GM13977 (cell line): ENCODE measurements around the gene UBB.

Experiments used
- DNase-seq: peaks from one replicate; pipeline ENCODE4 v3.0.0; 2012; ENCODE audit warnings: low spot score
- in situ Hi-C: fragments of 300-500 bp; cut with MboI; formaldehyde crosslinking; loops from one replicate; pipeline ENCODE4 v1.12.0; 2022; ENCODE audit warnings: low sequenced_read_pairs, low pct_unique_long_range_greater_than_20kb, mixed read lengths, inconsistent platforms; ENCODE audit not compliant: unreplicated experiment
- TF ChIP-seq, protein P1 (sequence below): IDR thresholded peaks from 2 replicates; pipeline ENCODE4 v1.5.1; 2012; ENCODE audit warnings: mild to moderate bottlenecking, control low read depth; ENCODE audit not compliant: insufficient read depth; ENCODE audit errors: extremely low read depth, missing control alignments

The UBB gene

GRCh38 chr17:16345565-16345964 is 35.3 kb upstream of the UBB start:
- TF ChIP-seq, protein P1, sequence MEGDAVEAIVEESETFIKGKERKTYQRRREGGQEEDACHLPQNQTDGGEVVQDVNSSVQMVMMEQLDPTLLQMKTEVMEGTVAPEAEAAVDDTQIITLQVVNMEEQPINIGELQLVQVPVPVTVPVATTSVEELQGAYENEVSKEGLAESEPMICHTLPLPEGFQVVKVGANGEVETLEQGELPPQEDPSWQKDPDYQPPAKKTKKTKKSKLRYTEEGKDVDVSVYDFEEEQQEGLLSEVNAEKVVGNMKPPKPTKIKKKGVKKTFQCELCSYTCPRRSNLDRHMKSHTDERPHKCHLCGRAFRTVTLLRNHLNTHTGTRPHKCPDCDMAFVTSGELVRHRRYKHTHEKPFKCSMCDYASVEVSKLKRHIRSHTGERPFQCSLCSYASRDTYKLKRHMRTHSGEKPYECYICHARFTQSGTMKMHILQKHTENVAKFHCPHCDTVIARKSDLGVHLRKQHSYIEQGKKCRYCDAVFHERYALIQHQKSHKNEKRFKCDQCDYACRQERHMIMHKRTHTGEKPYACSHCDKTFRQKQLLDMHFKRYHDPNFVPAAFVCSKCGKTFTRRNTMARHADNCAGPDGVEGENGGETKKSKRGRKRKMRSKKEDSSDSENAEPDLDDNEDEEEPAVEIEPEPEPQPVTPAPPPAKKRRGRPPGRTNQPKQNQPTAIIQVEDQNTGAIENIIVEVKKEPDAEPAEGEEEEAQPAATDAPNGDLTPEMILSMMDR, result no peak
- no peak for DNase-seq
- in situ Hi-C loops, result no loop called here

- in situ Hi-C loops, result no loop called here
- DNase-seq, result no peak
- TF ChIP-seq, protein P1, result no peak
Measured at GRCh38 chr17:16346721-16347271, 34.1 kb upstream of the UBB start.

DNA sequence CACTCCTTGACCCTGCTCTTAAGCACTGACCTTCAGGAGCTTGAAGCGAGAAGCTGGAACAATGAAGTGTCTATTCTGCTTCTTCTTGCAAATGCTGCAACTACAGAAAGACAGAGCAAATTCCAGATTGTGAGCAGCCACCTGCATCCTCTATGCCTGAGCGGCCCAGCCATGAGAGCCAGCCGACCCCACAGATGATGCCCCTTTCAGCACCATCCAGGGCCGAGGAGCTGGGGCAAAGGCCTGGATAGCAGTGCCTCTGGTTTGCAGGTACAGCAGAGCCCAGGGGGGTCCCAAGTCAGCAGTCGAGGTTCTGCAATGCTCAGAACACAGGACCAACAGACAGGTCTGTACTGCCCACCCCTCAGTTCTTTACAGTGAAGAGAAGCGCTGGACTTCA is 32.3 kb upstream of the UBB start:
- in situ Hi-C loops, result no loop called here
- DNase-seq, result no peak
- TF ChIP-seq, protein P1, result no peak

- TF ChIP-seq, protein P1, result no peak
- DNase-seq, result no peak
- in situ Hi-C loops, result no loop called here
Measured at GRCh38 chr17:16349431-16349830, 31.5 kb upstream of the UBB start.

DNA sequence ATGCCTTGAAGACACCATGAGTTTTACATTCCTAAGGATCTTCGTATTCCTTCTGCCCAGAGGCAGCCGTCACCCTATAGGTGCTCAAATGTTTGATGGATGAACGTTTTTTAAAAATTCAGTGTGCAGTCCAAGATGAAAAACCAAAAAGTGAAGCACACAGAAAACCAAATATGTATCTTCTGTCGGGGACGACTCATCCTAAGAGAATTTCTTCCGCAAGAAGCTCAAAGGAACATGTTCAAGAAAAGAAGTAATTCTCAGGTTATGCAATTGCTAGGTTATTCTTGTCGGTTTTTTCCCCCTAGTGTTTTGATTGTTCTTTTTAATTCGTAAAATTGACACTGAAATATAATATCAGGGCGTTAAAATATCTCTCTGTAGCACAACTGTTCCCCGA is 29.1 kb upstream of the UBB start:
- DNase-seq, result no peak
- TF ChIP-seq, protein P1, result no peak
- in situ Hi-C loops, result no loop called here

DNA sequence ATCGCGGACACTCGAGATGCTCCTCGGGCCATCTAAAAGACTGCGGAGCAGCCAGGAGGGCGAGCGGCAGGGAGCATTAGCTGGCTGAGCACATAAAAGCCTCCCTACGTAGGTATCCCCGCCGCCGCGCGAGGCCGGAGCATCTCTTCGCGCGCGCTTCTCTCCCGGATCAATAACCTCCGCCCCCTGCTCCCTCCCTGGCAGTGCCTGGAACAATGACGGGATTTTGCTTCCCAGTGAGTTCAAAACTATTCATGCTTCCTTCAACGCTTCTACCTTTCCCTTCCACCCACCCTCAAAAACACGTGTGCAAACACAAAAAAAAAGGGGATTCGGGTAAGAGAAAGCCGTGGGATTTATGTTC is 28.6 kb upstream of the UBB start:
- in situ Hi-C loops, result no loop called here
- peak; percentile 44 for DNase-seq
- TF ChIP-seq, protein P1, result no peak
